GM19193 (cell line): ENCODE measurements around the gene TREM2.

ENCODE experiments used
- POLR2A ChIP-seq: IDR thresholded peaks from 4 replicates; pipeline ENCODE4 v1.6.1; 2011; ENCODE audit not compliant: insufficient read depth, insufficient read length; ENCODE audit errors: extremely low read depth

Gene TREM2

DNA sequence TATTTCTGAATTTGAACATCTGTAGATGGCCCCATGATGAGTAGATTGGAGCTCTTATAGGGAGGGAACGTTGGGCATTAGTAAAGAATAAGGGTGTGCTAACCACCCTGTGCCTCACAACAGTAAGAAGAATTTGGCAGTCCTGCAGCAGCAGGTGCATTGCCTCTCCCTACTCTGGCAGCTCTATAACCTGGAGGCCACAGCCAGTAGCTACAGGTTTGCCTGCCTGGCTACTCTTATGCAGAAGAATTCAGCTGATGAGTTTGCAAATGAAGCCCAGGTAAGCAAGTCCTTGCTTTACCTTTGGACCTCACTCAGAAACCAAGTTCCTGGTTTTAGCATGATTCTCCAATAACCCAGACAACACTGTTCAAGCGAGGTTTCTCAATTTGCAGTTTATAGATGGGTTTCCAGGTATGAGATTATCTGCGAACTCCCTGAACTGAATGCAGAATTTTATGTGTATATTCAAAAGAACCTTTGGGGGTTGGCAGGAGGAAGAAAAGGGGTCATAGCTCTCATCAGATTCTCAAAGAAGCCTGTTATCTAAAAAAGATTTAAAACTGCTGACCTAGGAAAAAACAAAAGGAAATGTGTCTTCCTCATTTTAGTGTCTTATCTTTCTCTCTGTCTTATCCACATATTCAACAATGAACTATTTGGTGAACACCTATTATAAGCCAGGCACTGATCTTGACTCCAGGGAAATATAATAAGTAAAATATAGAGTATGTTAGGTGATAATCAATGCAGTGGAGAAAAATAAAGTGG lies 27.7 kb downstream of the TREM2 start:
- TF ChIP-seq POLR2A: no peak

DNA sequence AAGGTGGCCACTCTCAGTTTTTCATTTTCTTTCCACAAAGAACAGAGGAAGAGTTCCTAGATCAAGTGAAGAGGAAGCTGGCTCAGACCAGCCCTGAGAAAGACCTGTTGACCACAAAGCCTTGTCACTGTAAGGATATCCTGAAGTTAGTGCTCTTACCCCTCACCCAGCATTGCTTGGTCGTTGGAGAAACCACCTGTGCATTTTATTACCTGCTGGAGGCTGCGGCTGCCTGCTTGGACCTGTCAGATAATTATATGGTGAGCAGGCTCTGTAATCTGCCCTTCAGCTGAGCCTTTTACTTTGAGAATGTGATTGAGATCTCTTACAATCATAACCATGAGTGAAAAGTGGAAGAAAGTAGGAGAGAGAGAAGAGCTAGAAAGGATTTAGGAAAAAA lies 30.7 kb downstream of the TREM2 start:
- TF ChIP-seq POLR2A: no peak

DNA sequence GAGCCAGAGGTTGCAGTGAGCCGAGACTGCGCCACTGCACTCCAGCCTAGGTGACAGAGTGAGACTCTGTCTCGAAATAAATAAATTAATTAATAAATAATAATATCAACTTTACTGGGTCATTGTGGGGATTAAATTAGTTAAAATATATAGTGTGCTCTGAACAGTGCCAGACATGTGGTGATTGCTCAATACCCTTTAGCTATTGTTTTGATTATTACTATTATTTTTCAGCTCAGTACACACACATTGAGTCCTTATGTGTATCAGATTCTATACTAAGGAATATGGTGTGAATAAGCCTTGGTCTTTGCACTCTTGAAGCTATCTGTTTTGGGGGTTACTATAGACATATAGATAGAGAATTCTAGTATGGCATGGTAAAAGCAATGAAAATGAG lies 37.6 kb downstream of the TREM2 start:
- TF ChIP-seq POLR2A: no peak

DNA sequence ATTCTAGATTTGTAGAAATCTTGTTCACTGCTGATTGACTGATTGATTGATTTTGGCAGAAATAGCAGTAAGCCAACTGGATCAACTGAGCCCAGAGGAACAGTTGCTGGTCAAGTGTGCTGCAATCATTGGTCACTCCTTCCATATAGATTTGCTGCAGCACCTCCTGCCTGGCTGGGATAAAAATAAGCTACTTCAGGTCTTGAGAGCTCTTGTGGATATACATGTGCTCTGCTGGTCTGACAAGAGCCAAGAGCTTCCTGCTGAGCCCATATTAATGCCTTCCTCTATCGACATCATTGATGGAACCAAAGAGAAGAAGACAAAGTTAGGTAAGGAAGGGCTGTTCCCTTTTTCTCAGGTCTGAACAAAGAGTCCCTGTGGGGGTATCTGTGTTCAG lies 40.0 kb downstream of the TREM2 start:
- no peak for TF ChIP-seq POLR2A

GRCh38 chr6:41122373-41122772 lies 40.5 kb downstream of the TREM2 start:
- no peak for TF ChIP-seq POLR2A

DNA sequence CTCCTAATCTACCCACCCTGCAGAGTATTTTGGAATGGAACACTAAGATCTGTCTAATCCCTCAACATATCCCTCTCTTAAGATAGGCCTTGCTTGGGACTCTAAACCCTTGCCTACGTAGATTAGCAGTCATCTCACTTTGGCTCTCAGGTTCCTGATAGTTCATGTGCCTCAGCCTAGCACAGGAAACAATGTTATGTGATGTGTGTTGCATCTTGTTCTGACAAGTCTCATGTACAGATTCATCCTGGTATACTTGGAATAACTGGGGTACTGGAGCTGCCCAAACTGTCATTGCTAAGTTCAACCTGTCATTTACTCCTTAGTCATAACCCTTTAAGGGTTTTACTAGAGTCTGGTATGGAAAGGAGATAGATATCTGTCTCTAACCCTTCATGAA lies 42.9 kb downstream of the TREM2 start:
- no peak for TF ChIP-seq POLR2A

GRCh38 chr6:41119508-41119907 lies 43.4 kb downstream of the TREM2 start:
- TF ChIP-seq POLR2A: no peak

- TF ChIP-seq POLR2A: no peak
Observed at GRCh38 chr6:41111017-41111416, 51.9 kb downstream of the TREM2 start.
